Lung (tissue), 12 donors: Measurements from ENCODE around the gene VRK3. TPM values are rescaled to one million over a fixed set of nuclear protein-coding genes. Genes with fewer than 3 reads are reported as not detected.

Experiments
- ATAC-seq: fragments of 200-7000 bp; cut with Tn5 transposase; one replicate; pipeline ENCODE4 v1.9.1; 2020; ENCODE audit warnings: moderate number of reproducible peaks; ENCODE audit not compliant: insufficient read depth, low FRiP score
- DNase-seq, 3 donors: peaks; one replicate each; pipeline ENCODE4 v3.0.0-alpha.2; 2013 to 2017
- H3K27ac ChIP-seq, 2 donors: one replicate each; pipeline ENCODE4 v1.5.1; 2013; ENCODE audit warnings: mild to moderate bottlenecking in 2 of 2, moderate library complexity in 2 of 2, control low read depth in 1 of 2, inconsistent platforms in 1 of 2, low read depth in 1 of 2, low read length in 1 of 2
- H3K27me3 ChIP-seq, 3 donors: one replicate each; pipeline ENCODE4 v1.5.1; 2013; ENCODE audit warnings: low read length in 2 of 3; ENCODE audit not compliant: control insufficient read depth in 3 of 3, insufficient read depth in 3 of 3
- H3K36me3 ChIP-seq, 4 donors: one replicate each; pipeline ENCODE4 v1.5.1; 2013; ENCODE audit warnings: low read length in 4 of 4, mild to moderate bottlenecking in 1 of 4, moderate library complexity in 1 of 4; ENCODE audit not compliant: control insufficient read depth in 4 of 4, insufficient read depth in 4 of 4
- H3K4me1 ChIP-seq, 5 donors: one replicate each; pipeline ENCODE4 v1.5.1; 2013; ENCODE audit warnings: low read length in 5 of 5, mild to moderate bottlenecking in 2 of 5, moderate library complexity in 1 of 5; ENCODE audit not compliant: control insufficient read depth in 5 of 5, insufficient read depth in 5 of 5
- H3K4me3 ChIP-seq: one replicate; pipeline ENCODE4 v1.5.1; 2013; ENCODE audit warnings: mild to moderate bottlenecking, control low read depth, moderate library complexity
- H3K9ac ChIP-seq, 2 donors: one replicate each; pipeline ENCODE4 v1.5.1; 2013; ENCODE audit warnings: low read length in 2 of 2, control low read depth in 1 of 2; ENCODE audit not compliant: insufficient read depth in 1 of 2
- H3K9me3 ChIP-seq, 4 donors: one replicate each; pipeline ENCODE4 v1.5.1; 2013; ENCODE audit warnings: low read length in 3 of 4, mild to moderate bottlenecking in 1 of 4, moderate library complexity in 1 of 4; ENCODE audit not compliant: control insufficient read depth in 4 of 4, insufficient read depth in 3 of 4
- WGBS, 2 donors: extraction: QIAGEN DNeasy Blood & Tissue Kit; methylation state at CpG; one replicate each; pipeline ENCODE4 v1.1.7; 2013; 5-methylcytosine and 5-hydroxymethylcytosine counted together
- polyA plus RNA-seq, 2 donors: library from polyadenylated mRNA; stranded (reverse); fragments of 200-250 nt; gene quantifications; one replicate each; pipeline ENCODE4 v1.2.1, GENCODE V29; 2013
- total RNA-seq, 2 donors: library from RNA; depleted of rRNA in 1 of 2; stranded (reverse); fragments of >200 nt in 1 of 2; gene quantifications; one replicate each; pipeline ENCODE4 v1.2.1, GENCODE V29; 2014 to 2021
- TF ChIP-seq, protein P1 (sequence below): IDR thresholded peaks from 2 replicates; pipeline ENCODE4 v1.5.1; 2012; ENCODE audit warnings: mild to moderate bottlenecking; ENCODE audit errors: control extremely low read depth, extremely low read depth
- donor health status: control.
- donor health status: control.
- donor health status: Bipolar disorder and iron deficiency.
- donor health status: healthy.
- donor health status: DM: yes; HTN: yes; CAD: no.

VRK3 gene
- total and polyA plus RNA-seq, 4 donors = 15.7 to 48.0 (median 34.4) TPM

DNA sequence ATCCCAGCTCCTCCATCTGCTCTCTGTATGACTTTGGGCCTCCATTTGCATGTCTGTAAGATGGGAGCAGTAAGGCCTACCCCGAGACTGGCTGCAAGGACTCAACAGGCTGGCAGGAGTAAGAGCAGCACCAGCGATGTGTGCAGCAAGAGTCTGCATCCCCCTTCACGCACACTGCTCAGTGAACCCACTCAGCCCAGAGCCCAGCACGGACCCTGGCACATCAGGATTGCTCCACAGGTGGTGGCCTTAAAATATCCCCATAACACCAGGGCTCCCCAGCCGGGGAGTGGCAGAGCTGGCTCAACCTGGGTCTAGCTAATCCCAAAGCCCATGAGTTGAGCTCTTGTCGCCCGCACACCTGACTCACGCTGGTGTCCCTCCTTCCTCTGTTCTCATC, 23.4 kb downstream of the VRK3 start:
- TF ChIP-seq, protein P1, sequence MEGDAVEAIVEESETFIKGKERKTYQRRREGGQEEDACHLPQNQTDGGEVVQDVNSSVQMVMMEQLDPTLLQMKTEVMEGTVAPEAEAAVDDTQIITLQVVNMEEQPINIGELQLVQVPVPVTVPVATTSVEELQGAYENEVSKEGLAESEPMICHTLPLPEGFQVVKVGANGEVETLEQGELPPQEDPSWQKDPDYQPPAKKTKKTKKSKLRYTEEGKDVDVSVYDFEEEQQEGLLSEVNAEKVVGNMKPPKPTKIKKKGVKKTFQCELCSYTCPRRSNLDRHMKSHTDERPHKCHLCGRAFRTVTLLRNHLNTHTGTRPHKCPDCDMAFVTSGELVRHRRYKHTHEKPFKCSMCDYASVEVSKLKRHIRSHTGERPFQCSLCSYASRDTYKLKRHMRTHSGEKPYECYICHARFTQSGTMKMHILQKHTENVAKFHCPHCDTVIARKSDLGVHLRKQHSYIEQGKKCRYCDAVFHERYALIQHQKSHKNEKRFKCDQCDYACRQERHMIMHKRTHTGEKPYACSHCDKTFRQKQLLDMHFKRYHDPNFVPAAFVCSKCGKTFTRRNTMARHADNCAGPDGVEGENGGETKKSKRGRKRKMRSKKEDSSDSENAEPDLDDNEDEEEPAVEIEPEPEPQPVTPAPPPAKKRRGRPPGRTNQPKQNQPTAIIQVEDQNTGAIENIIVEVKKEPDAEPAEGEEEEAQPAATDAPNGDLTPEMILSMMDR = no peak
- Histone ChIP-seq H3K27me3 (no peaks in the 10 kb centered on the region), H3K4me3 (no peak overlapping the region), H3K9ac (no peak overlapping the region), H3K9me3 (no peaks in the 10 kb centered on the region), H3K27ac (no peak overlapping the region), H3K4me1 (peaks cover 0 to 5% (median 0%) of the 10 kb centered on the region in 5 donors), H3K36me3 (peaks cover 13 to 70% (median 41%) of the 10 kb centered on the region in 4 donors)
- no peak for DNase-seq
- WGBS, 2 donors = 98 to 99% methylated on average over 8 of the region's 8 CpGs
- no peak for ATAC-seq

- WGBS, 2 donors = 75 to 83% methylated on average over 16 of the region's 16 CpGs
- H3K27ac ChIP-seq = no peak overlapping the region
- ATAC-seq = no peak
- H3K36me3 ChIP-seq = peaks cover 13 to 72% (median 41%) of the 10 kb centered on the region in 4 donors
- H3K27me3 ChIP-seq = no peaks in the 10 kb centered on the region
- H3K9me3 ChIP-seq = no peaks in the 10 kb centered on the region
- H3K4me3 ChIP-seq = no peak overlapping the region
- no peak overlapping the region for H3K9ac ChIP-seq
- DNase-seq = no peak
- H3K4me1 ChIP-seq = peaks cover 0 to 5% (median 0%) of the 10 kb centered on the region in 5 donors
- TF ChIP-seq, protein P1 = no peak
These were observed 24.2 kb downstream of the VRK3 start for GRCh38 chr19:50000841-50001557.

GRCh38 chr19:50000038-50000840, 24.9 kb downstream of the VRK3 start:
- peaks cover 13 to 71% (median 36%) of the 10 kb centered on the region in 4 donors for H3K36me3 ChIP-seq
- no peak overlapping the region for H3K9ac ChIP-seq
- TF ChIP-seq, protein P1 = no peak
- ATAC-seq (no peak), DNase-seq (no peak)
- no peaks in the 10 kb centered on the region for H3K27me3 ChIP-seq
- 94 to 96% methylated on average over 20 of the region's 20 CpGs for WGBS, 2 donors
- no peaks in the 10 kb centered on the region for H3K9me3 ChIP-seq
- no peak overlapping the region for H3K27ac ChIP-seq
- H3K4me1 ChIP-seq = peaks cover 0 to 5% (median 0%) of the 10 kb centered on the region in 5 donors
- no peak overlapping the region for H3K4me3 ChIP-seq
